Measurements from ENCODE around the gene SLC35B4.

The SLC35B4 gene, protein sequence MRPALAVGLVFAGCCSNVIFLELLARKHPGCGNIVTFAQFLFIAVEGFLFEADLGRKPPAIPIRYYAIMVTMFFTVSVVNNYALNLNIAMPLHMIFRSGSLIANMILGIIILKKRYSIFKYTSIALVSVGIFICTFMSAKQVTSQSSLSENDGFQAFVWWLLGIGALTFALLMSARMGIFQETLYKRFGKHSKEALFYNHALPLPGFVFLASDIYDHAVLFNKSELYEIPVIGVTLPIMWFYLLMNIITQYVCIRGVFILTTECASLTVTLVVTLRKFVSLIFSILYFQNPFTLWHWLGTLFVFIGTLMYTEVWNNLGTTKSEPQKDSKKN

DNA sequence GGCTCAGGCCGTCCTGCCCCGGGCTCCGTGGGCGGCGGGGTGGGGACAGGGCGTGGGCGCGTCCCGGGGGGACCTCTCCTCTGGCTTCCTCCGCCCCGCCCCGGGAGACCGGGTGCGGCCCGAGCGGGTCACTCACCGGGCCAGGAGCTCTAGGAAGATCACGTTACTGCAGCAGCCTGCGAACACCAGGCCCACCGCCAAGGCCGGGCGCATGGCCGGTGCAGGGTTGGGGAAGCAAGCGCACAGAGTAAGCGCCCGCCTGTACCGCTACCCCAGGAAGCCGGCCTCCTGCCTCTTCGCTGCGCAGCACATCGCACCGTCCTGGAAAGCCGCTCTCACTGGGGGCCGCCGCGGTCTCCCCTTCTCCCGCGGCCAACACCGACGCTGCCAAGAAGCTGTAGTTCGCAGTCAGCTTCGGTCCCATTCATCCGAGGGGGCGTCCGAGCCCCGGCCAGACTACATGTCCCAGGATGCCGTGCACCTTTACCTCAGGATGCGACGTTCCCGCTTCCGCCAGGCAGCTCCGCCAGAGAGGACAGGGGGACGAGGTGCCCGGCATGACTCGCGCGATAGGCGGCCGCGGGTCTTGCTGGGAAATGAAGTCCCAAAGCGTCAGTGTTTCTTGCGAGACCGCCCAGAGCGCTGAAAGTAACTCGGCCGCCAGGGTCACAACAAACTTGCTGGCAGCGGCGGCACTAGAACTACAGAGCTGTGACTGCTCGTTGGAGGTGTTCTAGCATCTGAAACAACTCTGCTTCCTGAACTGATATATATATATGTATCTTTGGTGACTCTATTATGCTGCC is at the start of gene SLC35B4:
SLC35B4 (minus strand) TSS at position 392 of the 806 bp plus-strand sequence; CDS start at position 213, 179 bp downstream.
- TF ChIP-seq, protein P1, sequence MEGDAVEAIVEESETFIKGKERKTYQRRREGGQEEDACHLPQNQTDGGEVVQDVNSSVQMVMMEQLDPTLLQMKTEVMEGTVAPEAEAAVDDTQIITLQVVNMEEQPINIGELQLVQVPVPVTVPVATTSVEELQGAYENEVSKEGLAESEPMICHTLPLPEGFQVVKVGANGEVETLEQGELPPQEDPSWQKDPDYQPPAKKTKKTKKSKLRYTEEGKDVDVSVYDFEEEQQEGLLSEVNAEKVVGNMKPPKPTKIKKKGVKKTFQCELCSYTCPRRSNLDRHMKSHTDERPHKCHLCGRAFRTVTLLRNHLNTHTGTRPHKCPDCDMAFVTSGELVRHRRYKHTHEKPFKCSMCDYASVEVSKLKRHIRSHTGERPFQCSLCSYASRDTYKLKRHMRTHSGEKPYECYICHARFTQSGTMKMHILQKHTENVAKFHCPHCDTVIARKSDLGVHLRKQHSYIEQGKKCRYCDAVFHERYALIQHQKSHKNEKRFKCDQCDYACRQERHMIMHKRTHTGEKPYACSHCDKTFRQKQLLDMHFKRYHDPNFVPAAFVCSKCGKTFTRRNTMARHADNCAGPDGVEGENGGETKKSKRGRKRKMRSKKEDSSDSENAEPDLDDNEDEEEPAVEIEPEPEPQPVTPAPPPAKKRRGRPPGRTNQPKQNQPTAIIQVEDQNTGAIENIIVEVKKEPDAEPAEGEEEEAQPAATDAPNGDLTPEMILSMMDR (IDR thresholded peaks at IDR 0.05; ENCODE audit: low read depth, low read length), result peak; percentile 16
- peak; percentile 99 for DNase-seq (ENCODE audit: low read depth, low spot score)
- in situ Hi-C loops (cut with HindIII; ENCODE audit: low sequenced_read_pairs), result no loop called here
- H3K4me3 ChIP-seq (ENCODE audit: low read depth, low read length), result peak within 1 kb of the TSS; percentile 77

DNA sequence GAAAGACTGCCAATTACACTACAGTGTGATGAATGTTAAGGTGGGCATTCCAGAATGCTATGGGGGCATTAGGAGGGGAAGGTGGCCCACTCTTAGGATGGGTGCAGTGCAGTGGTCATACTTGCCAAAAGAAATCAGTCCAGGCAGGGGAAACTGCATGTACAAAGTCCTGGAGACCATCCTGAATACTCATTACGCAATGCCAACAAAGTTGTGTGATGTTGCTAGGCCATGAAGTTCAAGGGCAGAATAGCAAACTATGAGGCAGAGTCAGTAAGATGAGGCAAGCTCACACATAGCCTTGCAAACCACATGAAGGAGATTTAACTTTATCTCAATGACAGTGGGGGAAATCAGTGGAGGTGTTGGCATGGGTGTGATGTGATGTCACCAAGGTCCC is 49.8 kb upstream of the SLC35B4 start:
- H3K4me3 ChIP-seq (ENCODE audit: low read depth, low read length), result no peak overlapping the region
- DNase-seq (ENCODE audit: low read depth, low spot score), result no peak
- in situ Hi-C loops (cut with HindIII; ENCODE audit: low sequenced_read_pairs), result no loop called here
- TF ChIP-seq, protein P1 (IDR thresholded peaks at IDR 0.05; ENCODE audit: low read depth, low read length), result no peak

DNA sequence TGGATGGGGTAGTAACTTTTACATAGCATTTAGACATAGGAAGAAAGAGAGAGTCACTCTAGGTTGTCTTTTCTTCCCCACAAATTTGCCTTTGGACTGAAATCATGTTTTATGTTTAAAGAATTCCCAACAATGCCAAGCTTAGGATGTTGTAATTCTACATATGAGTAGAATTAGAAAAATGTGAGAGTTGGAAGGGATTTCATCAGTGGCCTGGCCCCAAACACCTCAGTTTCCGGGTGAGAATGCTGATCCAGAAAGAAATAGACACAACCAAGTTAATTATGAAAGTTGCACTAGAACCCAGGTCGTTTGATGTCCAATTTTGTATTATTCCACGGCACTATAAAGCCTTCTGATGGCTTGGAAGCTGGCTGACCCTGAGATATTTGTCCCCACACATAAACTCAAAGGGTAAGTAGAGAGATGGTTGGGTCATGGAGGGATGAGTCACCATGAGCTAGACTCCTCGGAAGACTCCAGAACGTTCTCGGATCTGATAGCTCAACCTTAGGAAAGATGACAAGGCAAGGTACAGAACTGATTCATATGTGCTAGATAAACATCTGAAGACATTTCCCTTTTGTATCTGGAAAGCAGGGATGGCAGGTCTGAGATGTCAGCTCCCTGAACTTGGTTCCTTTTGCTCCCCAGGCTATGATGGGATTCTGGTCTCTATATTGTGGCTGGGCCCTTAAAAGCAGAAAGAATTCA is 48.8 kb upstream of the SLC35B4 start:
- H3K4me3 ChIP-seq (ENCODE audit: low read depth, low read length), result no peak overlapping the region
- in situ Hi-C loops (cut with HindIII; ENCODE audit: low sequenced_read_pairs), result no loop called here
- TF ChIP-seq, protein P1 (IDR thresholded peaks at IDR 0.05; ENCODE audit: low read depth, low read length), result no peak
- peak; percentile 10 for DNase-seq (ENCODE audit: low read depth, low spot score)

DNA sequence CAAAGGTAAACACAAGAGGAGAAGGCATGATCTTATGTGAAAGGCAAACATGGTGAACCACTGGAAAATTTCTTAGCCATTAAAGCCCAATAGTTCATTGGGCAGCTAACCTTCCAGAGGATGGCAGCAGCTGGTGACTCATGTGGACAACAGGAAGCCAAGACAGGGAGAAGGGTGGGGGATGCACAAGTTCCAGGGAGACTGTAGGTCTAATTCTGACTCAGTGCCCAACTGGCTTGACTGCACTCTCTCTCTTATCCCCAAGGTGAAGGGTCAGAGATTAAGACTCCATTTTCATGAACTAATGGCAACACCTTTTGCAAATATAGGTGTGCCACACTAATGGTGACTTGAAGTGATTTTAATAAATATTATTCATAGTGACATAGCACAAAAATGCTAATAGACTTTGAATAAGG is 47.9 kb upstream of the SLC35B4 start:
- H3K4me3 ChIP-seq (ENCODE audit: low read depth, low read length), result no peak overlapping the region
- in situ Hi-C loops (cut with HindIII; ENCODE audit: low sequenced_read_pairs), result no loop called here
- DNase-seq (ENCODE audit: low read depth, low spot score), result peak; percentile 30
- TF ChIP-seq, protein P1 (IDR thresholded peaks at IDR 0.05; ENCODE audit: low read depth, low read length), result no peak

DNA sequence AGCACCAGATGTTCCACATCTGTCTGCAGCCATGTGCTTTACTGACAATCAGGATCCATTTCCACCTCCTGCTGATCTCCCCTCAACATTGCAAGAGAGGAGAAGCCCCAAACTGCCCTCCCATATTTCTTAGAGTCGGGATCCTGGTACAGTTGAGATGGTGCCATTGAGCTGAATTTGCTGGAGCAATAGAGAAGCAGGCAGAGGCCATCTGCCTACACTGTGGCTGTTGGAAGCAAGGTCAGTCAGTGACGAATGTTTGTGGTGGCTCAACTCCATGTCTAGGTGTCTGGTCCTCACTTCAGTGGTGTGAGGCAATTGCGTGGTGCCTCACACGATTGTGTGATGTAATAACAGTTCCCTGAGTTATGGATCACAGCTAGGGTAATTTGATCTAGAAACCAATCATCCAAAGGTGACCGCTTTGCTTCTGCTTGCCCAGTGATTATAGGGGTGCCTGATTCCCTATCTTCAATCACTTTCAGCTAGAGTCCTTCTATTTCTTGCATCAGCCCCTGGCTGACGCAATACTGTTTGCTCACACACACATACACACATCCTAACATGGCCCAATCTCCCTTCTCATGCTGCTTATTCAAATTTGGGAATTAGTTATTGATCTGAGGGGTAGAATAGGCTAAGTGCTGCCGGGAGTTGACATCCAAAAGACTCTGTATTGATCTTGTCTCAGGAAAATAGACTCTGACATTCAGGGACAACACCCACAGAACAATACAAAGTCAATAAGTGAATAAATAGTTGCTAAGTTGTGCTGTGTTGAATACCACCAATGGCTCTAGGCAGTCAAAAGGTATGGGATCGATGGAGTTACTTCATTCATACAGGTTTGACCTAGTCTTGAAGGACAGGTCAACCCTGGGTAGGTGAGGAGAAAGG is 46.1 kb upstream of the SLC35B4 start:
- in situ Hi-C loops (cut with HindIII; ENCODE audit: low sequenced_read_pairs), result no loop called here
- no peak overlapping the region for H3K4me3 ChIP-seq (ENCODE audit: low read depth, low read length)
- TF ChIP-seq, protein P1 (IDR thresholded peaks at IDR 0.05; ENCODE audit: low read depth, low read length), result no peak
- no peak for DNase-seq (ENCODE audit: low read depth, low spot score)

All from astrocyte of the spinal cord (primary cell).